NB4 (cell line): Measurements from ENCODE around the gene UNC5C.
A peak's percentile ranks its signal among the peaks of the same experiment; 100 is the strongest.

ENCODE experiments used
- DNase-seq: peaks from one replicate; pipeline ENCODE4 v3.0.0; 2010; ENCODE audit warnings: low read depth
- H3K4me3 ChIP-seq: one replicate; pipeline ENCODE4 v1.5.1; 2011; ENCODE audit warnings: mild to moderate bottlenecking, low read depth, low read length, moderate library complexity
- CTCF ChIP-seq: IDR thresholded peaks from one replicate; pipeline ENCODE4 v1.5.1; 2012; ENCODE audit warnings: low read depth, low read length
- MYC ChIP-seq: IDR thresholded peaks from 2 replicates; pipeline ENCODE4 v1.6.1; 2011; ENCODE audit warnings: low read depth, low read length
- POLR2A ChIP-seq: IDR thresholded peaks from 2 replicates; pipeline ENCODE4 v1.6.1; 2011; ENCODE audit warnings: mild to moderate bottlenecking; ENCODE audit not compliant: insufficient read length; ENCODE audit errors: extremely low read depth
- TF ChIP-seq, protein P1 (sequence below): IDR thresholded peaks from 2 replicates; pipeline ENCODE4 v1.6.1; 2011; ENCODE audit warnings: low read depth, low read length

The UNC5C gene

GRCh38 chr4:95511477-95511876, 37.3 kb downstream of the UNC5C start:
- H3K4me3 ChIP-seq = no peak overlapping the region
- DNase-seq = no peak
- no peak for TF ChIP-seq POLR2A
- TF ChIP-seq CTCF = no peak
- TF ChIP-seq MYC = no peak
- TF ChIP-seq, protein P1, sequence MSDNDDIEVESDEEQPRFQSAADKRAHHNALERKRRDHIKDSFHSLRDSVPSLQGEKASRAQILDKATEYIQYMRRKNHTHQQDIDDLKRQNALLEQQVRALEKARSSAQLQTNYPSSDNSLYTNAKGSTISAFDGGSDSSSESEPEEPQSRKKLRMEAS = no peak

GRCh38 chr4:95510877-95511276, 37.9 kb downstream of the UNC5C start:
- no peak overlapping the region for H3K4me3 ChIP-seq
- no peak for DNase-seq
- TF ChIP-seq MYC (no peak), POLR2A (no peak)
- TF ChIP-seq, protein P1 = no peak

- TF ChIP-seq POLR2A (no peak), CTCF (peak; percentile 45)
- TF ChIP-seq, protein P1 = no peak
- DNase-seq = peak; percentile 26
- no peak overlapping the region for H3K4me3 ChIP-seq
These were observed 38.6 kb downstream of the UNC5C start for GRCh38 chr4:95510145-95510544.

GRCh38 chr4:95508421-95508820, 40.4 kb downstream of the UNC5C start:
- H3K4me3 ChIP-seq = no peak overlapping the region
- no peak for TF ChIP-seq MYC
- TF ChIP-seq, protein P1 = no peak
- no peak for TF ChIP-seq POLR2A
- TF ChIP-seq CTCF = no peak
- no peak for DNase-seq

DNA sequence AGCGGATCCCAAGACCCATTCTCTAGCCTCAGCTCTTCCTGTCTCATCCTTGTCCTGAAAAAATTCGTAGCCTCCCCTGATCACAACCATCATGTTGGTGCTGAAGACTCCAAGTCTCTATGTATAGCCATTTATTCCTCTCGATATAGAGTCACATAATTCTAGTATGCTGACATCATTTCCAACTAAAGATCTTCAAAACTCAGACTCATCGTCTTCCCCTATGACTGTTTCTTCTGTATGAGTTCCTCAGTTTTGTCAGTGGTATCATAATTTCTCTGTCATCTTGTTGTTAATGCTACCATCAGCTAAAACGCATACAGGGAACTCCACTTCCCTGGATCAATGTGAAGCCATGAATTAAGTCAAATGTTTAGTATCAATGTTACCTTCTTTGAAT, 41.2 kb downstream of the UNC5C start:
- TF ChIP-seq CTCF (no peak), MYC (no peak), POLR2A (no peak)
- TF ChIP-seq, protein P1 = no peak
- no peak overlapping the region for H3K4me3 ChIP-seq
- no peak for DNase-seq

DNA sequence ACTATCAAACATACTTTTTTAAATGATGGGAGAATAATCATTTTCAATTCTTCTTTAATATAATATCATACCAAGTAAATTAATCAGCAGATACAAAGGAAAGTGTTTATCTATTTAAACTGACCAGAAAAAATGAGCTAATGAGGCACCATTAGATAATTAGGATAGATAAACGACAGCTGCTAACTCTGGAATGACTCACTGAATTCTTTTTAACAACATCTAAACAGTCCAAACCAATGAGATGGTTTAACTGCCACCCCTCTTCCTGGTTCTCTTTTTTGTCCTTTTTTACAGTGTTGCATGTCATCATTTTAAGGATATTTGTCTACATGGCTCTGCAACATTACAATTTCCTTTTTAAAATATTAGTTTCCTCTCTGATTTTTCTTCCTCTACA, 41.6 kb downstream of the UNC5C start:
- TF ChIP-seq MYC (no peak), CTCF (no peak), POLR2A (no peak)
- TF ChIP-seq, protein P1 = no peak
- H3K4me3 ChIP-seq = no peak overlapping the region

More for the DNA sequence above, 41.6 kb downstream of the UNC5C start:
- no peak for DNase-seq
